Measurements from ENCODE around the gene DGKI. TPM values are rescaled to one million over a fixed set of nuclear protein-coding genes. Genes with fewer than 3 reads are reported as not detected.

The DGKI gene
- total RNA-seq, 1 experiment from 2014 or later = not detected

DNA sequence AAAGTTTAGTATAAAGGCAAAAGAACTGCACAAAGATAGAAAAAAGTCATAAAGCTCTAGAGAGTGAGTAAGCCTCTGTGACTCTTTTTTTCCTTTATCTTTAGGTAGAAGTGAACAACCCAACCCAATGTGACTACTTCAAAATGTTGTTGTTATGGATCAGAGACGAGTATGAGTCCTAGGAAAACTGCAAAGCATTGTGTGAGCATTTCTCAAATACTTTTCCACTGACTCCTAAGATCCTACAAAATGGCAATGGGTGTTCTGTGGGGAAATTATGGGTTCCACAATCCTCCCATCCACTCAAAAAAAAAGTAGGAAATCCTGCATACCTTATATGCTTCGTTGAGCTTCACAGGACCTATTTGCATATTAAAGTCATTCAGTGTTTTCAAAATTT, 177.1 kb downstream of the DGKI start:
- in situ Hi-C loops (cut with HindIII; ENCODE audit: low pct_unique_long_range_greater_than_20kb, low sequenced_read_pairs) = no loop called here
- CTCF ChIA-PET = no interaction called here
- ATAC-seq = no peak
- DNase-seq (ENCODE audit: low read depth, low spot score) = no peak
- H3K9me3 ChIP-seq (ENCODE audit: control insufficient read depth, insufficient read depth, low read depth, low read length) = no peaks in the 10 kb centered on the region
- H3K27ac ChIP-seq (ENCODE audit: low read length) = no peak overlapping the region
- no peak overlapping the region for H3K4me3 ChIP-seq (ENCODE audit: low read depth in 2 of 2, low read length in 2 of 2)
- TF ChIP-seq REST (IDR thresholded peaks at IDR 0.05; ENCODE audit: insufficient read depth in 1 of 2, low read depth in 2 of 2, low read length in 1 of 2) = no peak
- TF ChIP-seq TCF7L2 (IDR thresholded peaks at IDR 0.05; ENCODE audit: low read depth, low read length) = no peak
- TF ChIP-seq SIN3A (IDR thresholded peaks at IDR 0.05; ENCODE audit: borderline replicate concordance, insufficient read depth, low read depth, low read length) = no peak
- no peak for TF ChIP-seq POLR2AphosphoS5 (IDR thresholded peaks at IDR 0.05; ENCODE audit: low read depth, low read length)
- TF ChIP-seq, protein P1, sequence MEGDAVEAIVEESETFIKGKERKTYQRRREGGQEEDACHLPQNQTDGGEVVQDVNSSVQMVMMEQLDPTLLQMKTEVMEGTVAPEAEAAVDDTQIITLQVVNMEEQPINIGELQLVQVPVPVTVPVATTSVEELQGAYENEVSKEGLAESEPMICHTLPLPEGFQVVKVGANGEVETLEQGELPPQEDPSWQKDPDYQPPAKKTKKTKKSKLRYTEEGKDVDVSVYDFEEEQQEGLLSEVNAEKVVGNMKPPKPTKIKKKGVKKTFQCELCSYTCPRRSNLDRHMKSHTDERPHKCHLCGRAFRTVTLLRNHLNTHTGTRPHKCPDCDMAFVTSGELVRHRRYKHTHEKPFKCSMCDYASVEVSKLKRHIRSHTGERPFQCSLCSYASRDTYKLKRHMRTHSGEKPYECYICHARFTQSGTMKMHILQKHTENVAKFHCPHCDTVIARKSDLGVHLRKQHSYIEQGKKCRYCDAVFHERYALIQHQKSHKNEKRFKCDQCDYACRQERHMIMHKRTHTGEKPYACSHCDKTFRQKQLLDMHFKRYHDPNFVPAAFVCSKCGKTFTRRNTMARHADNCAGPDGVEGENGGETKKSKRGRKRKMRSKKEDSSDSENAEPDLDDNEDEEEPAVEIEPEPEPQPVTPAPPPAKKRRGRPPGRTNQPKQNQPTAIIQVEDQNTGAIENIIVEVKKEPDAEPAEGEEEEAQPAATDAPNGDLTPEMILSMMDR (IDR thresholded peaks at IDR 0.05) = no peak
- H3K36me3 ChIP-seq (ENCODE audit: control insufficient read depth, insufficient read depth, low read length) = no peaks in the 10 kb centered on the region
- no peaks in the 10 kb centered on the region for H3K4me1 ChIP-seq (ENCODE audit: control insufficient read depth, insufficient read depth, low read length)
- intact Hi-C loops (cut with micrococcal nuclease; ENCODE audit: unreplicated experiment) = no loop called here
- POLR2A ChIA-PET = interaction anchor here (0.6 kb wide), 1 partner anchor 974 kb away, joined by 4 read pairs; no protein-coding TSS in a partner anchor
- peaks cover 11% of the 10 kb centered on the region for H3K27me3 ChIP-seq (ENCODE audit: control insufficient read depth, insufficient read depth, low read length)
- BruUV-seq (replicated peaks) = no TSS peak

- POLR2A ChIA-PET = no interaction called here
- ATAC-seq = no peak
Observed at GRCh38 chr7:137668404-137668803, 178.4 kb downstream of the DGKI start.

More at GRCh38 chr7:137668404-137668803, 178.4 kb downstream of the DGKI start:
- Histone ChIP-seq H3K27ac (ENCODE audit: low read length) (no peak overlapping the region), H3K36me3 (ENCODE audit: control insufficient read depth, insufficient read depth, low read length) (no peaks in the 10 kb centered on the region), H3K4me1 (ENCODE audit: control insufficient read depth, insufficient read depth, low read length) (no peaks in the 10 kb centered on the region), H3K9me3 (ENCODE audit: control insufficient read depth, insufficient read depth, low read depth, low read length) (no peaks in the 10 kb centered on the region), H3K27me3 (ENCODE audit: control insufficient read depth, insufficient read depth, low read length) (peaks cover 12% of the 10 kb centered on the region), H3K4me3 (ENCODE audit: low read depth in 2 of 2, low read length in 2 of 2) (no peak overlapping the region)
- BruUV-seq (replicated peaks) = no TSS peak
- CTCF ChIA-PET = no interaction called here
- in situ Hi-C loops (cut with HindIII; ENCODE audit: low pct_unique_long_range_greater_than_20kb, low sequenced_read_pairs) (no loop called here), intact Hi-C loops (cut with micrococcal nuclease; ENCODE audit: unreplicated experiment) (no loop called here)
- no peak for DNase-seq (ENCODE audit: low read depth, low spot score)
- no peak for TF ChIP-seq SIN3A (IDR thresholded peaks at IDR 0.05; ENCODE audit: borderline replicate concordance, insufficient read depth, low read depth, low read length)
- TF ChIP-seq TCF7L2 (IDR thresholded peaks at IDR 0.05; ENCODE audit: low read depth, low read length) = no peak
- TF ChIP-seq REST (IDR thresholded peaks at IDR 0.05; ENCODE audit: insufficient read depth in 1 of 2, low read depth in 2 of 2, low read length in 1 of 2) = no peak
- TF ChIP-seq, protein P1 (IDR thresholded peaks at IDR 0.05) = no peak
- no peak for TF ChIP-seq POLR2AphosphoS5 (IDR thresholded peaks at IDR 0.05; ENCODE audit: low read depth, low read length)
